Measurements from ENCODE around the gene MSMP. TPM values are rescaled to one million over a fixed set of nuclear protein-coding genes. Genes with fewer than 3 reads are reported as not detected.

Gene MSMP
- total RNA-seq, 1 donor, result not detected

GRCh38 chr9:35789541-35789940, 35.5 kb upstream of the MSMP start:
- TF ChIP-seq, protein P1, sequence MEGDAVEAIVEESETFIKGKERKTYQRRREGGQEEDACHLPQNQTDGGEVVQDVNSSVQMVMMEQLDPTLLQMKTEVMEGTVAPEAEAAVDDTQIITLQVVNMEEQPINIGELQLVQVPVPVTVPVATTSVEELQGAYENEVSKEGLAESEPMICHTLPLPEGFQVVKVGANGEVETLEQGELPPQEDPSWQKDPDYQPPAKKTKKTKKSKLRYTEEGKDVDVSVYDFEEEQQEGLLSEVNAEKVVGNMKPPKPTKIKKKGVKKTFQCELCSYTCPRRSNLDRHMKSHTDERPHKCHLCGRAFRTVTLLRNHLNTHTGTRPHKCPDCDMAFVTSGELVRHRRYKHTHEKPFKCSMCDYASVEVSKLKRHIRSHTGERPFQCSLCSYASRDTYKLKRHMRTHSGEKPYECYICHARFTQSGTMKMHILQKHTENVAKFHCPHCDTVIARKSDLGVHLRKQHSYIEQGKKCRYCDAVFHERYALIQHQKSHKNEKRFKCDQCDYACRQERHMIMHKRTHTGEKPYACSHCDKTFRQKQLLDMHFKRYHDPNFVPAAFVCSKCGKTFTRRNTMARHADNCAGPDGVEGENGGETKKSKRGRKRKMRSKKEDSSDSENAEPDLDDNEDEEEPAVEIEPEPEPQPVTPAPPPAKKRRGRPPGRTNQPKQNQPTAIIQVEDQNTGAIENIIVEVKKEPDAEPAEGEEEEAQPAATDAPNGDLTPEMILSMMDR (IDR thresholded peaks at IDR 0.05; ENCODE audit: insufficient read depth, low read length), result no peak
- H3K4me3 ChIP-seq (ENCODE audit: low read depth, low read length), result no peak overlapping the region
- DNase-seq (ENCODE audit: low read depth), result no peak

- no peak overlapping the region for H3K4me3 ChIP-seq (ENCODE audit: low read depth, low read length)
- DNase-seq (ENCODE audit: low read depth), result no peak
- TF ChIP-seq, protein P1 (IDR thresholded peaks at IDR 0.05; ENCODE audit: insufficient read depth, low read length), result no peak
Measured at GRCh38 chr9:35783418-35783817, 29.3 kb upstream of the MSMP start.

- no peak for DNase-seq (ENCODE audit: low read depth)
- TF ChIP-seq, protein P1 (IDR thresholded peaks at IDR 0.05; ENCODE audit: insufficient read depth, low read length), result no peak
- no peak overlapping the region for H3K4me3 ChIP-seq (ENCODE audit: low read depth, low read length)
Measured at GRCh38 chr9:35781066-35781465, 27.0 kb upstream of the MSMP start.

GRCh38 chr9:35778496-35778895, 24.4 kb upstream of the MSMP start:
- no peak for DNase-seq (ENCODE audit: low read depth)
- H3K4me3 ChIP-seq (ENCODE audit: low read depth, low read length), result no peak overlapping the region
- TF ChIP-seq, protein P1 (IDR thresholded peaks at IDR 0.05; ENCODE audit: insufficient read depth, low read length), result no peak

DNA sequence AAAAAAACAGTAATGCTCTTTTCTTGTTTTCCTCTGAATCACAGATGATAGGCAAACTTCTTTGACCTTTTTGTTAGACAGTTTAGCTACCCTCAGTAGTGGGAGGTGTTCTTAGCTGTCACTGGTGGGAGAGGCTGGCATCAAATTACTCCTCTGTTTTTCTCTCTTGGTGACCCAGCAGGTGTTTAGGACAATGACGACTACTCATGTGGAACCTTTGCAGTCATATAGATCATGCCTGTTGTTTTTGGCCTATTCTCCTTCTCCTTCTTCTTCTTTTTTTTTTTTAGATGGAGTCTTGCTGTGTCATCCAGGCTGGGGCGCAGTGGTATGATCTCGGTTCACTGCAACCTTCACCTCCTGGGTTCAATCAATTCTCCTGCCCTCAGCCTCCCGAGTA, 21.9 kb upstream of the MSMP start:
- no peak overlapping the region for H3K4me3 ChIP-seq (ENCODE audit: low read depth, low read length)
- DNase-seq (ENCODE audit: low read depth), result no peak
- TF ChIP-seq, protein P1 (IDR thresholded peaks at IDR 0.05; ENCODE audit: insufficient read depth, low read length), result no peak

- TF ChIP-seq, protein P1 (IDR thresholded peaks at IDR 0.05; ENCODE audit: insufficient read depth, low read length), result no peak
- DNase-seq (ENCODE audit: low read depth), result no peak
Measured at GRCh38 chr9:35774907-35775635, 21.0 kb upstream of the MSMP start.

DNA sequence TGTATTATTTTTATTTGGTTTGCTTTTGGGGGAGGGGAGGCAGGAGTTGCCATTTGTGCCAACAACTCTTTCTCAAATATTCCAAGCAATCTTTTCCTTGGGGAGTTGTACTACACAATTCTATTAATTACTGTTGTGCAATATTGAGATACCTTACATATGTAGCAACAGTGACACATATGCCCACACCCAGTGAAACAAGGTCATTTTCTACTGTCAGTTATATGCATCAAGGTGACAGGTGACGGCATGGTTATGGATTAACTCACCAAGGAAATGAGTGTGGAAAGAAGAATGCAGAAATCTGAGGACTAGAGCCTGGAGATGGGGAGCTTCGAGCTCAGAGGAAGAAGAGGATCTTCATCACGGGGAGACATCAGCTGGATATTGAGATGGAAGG, 17.9 kb upstream of the MSMP start:
- no peak for DNase-seq (ENCODE audit: low read depth)
- TF ChIP-seq, protein P1 (IDR thresholded peaks at IDR 0.05; ENCODE audit: insufficient read depth, low read length), result no peak
- H3K4me3 ChIP-seq (ENCODE audit: low read depth, low read length), result no peak overlapping the region

More at GRCh38 chr9:35774907-35775635, 21.0 kb upstream of the MSMP start:
- no peak overlapping the region for H3K4me3 ChIP-seq (ENCODE audit: low read depth, low read length)

Measured in fibroblast of the aortic adventitia (primary cell).